HepG2 (cell line): ENCODE results near the gene KIF13A. TPM values are rescaled to one million over a fixed set of nuclear protein-coding genes. Genes with fewer than 3 reads are reported as not detected.

Source experiments
- ATAC-seq: fragments of 200-7000 bp; cut with Tn5 transposase; 3 replicates; pipeline ENCODE4 v1.9.1; 2020; ENCODE audit warnings: mild to moderate bottlenecking, moderate library complexity
- BruUV-seq: library from RNA; stranded (reverse); fragments of 400-500 nt; replicated peaks from 2 replicates; lab custom pipeline; 2021; lab: Mats Ljungman, UMichigan
- CTCF ChIA-PET: fragments of 300-600 bp; formaldehyde crosslinking; extraction: SDS; loops from one replicate; lab custom pipeline; 2021; ENCODE audit warnings: low total read pairs, inconsistent platforms, low intra/inter-chr PET ratio; lab: Yijun Ruan, JAX
- POLR2A ChIA-PET: fragments of 350-600 bp; sonication (Branson Sonifier 250); formaldehyde crosslinking; loops from one replicate; lab custom pipeline; 2020; ENCODE audit warnings: antibody characterized with exemption, inconsistent platforms; lab: Yijun Ruan, JAX
- DNase-seq: peaks from one replicate; pipeline ENCODE4 v3.0.0-alpha.2; 2015; ENCODE audit warnings: low spot score
- FAIRE-seq: peaks from 3 replicates; lab custom pipeline; 2011; peaks lifted over from hg19 to GRCh38; lab: Jason Lieb, UNC
- H2AFZ ChIP-seq: one replicate; pipeline ENCODE4 v1.6.1; 2011; ENCODE audit warnings: low read length, inconsistent platforms
- H3K27ac ChIP-seq: fragments of 300-600 bp; 3 replicates; pipeline ENCODE4 v1.8.0; 2011; ENCODE audit warnings: mixed run types, mild to moderate bottlenecking, mixed read lengths, low read length, inconsistent platforms; ENCODE audit not compliant: insufficient read depth; ENCODE audit errors: extremely low read length
- H3K27me3 ChIP-seq, 2 experiments: fragments of 200-600 bp in 1 of 2; 2 replicates in 1 of 2; 3 replicates in 1 of 2; pipeline versions ENCODE4 v1.6.0 to v1.8.0; 2011; ENCODE audit warnings: low read length in 2 of 2, mild to moderate bottlenecking in 2 of 2, moderate library complexity in 2 of 2, inconsistent platforms in 1 of 2; ENCODE audit not compliant: insufficient read depth in 2 of 2, control insufficient read depth in 1 of 2
- H3K36me3 ChIP-seq, 2 experiments: fragments of 200-600 bp in 1 of 2; replicated peaks in 1 of 2; 2 replicates in 1 of 2; 3 replicates in 1 of 2; pipeline versions ENCODE4 v1.5.1 to v1.8.0; 2011; ENCODE audit warnings: low read length in 2 of 2, inconsistent platforms in 1 of 2; ENCODE audit not compliant: insufficient read depth in 2 of 2, control insufficient read depth in 1 of 2
- H3K4me1 ChIP-seq: 2 replicates; pipeline ENCODE4 v1.5.1; 2012; ENCODE audit warnings: low read length, inconsistent platforms; ENCODE audit not compliant: insufficient read depth
- H3K4me2 ChIP-seq: 2 replicates; pipeline ENCODE4 v1.6.0; 2011; ENCODE audit warnings: low read depth, low read length, inconsistent platforms
- H3K4me3 ChIP-seq, 3 experiments: fragments of 200-600 bp in 1 of 3; sonication (generic), shearing (Covaris generic) in 1 of 3; replicated peaks in 1 of 3; 2 replicates each; pipeline ENCODE4 v1.5.1; 2011 to 2016; ENCODE audit warnings: low read length in 3 of 3, inconsistent platforms in 2 of 3, low read depth in 2 of 3, mild to moderate bottlenecking in 2 of 3, control low read depth in 1 of 3, mixed read lengths in 1 of 3; ENCODE audit not compliant: insufficient read depth in 1 of 3
- H3K79me2 ChIP-seq: one replicate; pipeline ENCODE4 v1.6.1; 2011; ENCODE audit warnings: low read length, inconsistent platforms; ENCODE audit not compliant: insufficient read depth
- H3K9ac ChIP-seq: 2 replicates; pipeline ENCODE4 v1.6.0; 2011; ENCODE audit warnings: mild to moderate bottlenecking, low read depth, low read length, inconsistent platforms; ENCODE audit not compliant: insufficient read depth
- H3K9me3 ChIP-seq: 2 replicates; pipeline ENCODE4 v1.5.1; 2012; ENCODE audit warnings: mild to moderate bottlenecking, low read length
- H4K20me1 ChIP-seq: 2 replicates; pipeline ENCODE4 v1.6.0; 2011; ENCODE audit warnings: inconsistent platforms, mild to moderate bottlenecking, low read length, moderate library complexity; ENCODE audit not compliant: insufficient read depth
- AHDC1 ChIP-seq: sonication (generic); formaldehyde crosslinking; IDR thresholded peaks from 2 replicates; pipeline ENCODE4 v1.5.1; 2020; ENCODE audit warnings: mild to moderate bottlenecking, missing genetic modification reagents, borderline replicate concordance
- ATF6 ChIP-seq: sonication (generic); formaldehyde crosslinking; conservative IDR thresholded peaks from 2 replicates; pipeline ENCODE4 v1.4.0; 2020; ENCODE audit warnings: missing genetic modification reagents
- CEBPZ ChIP-seq: IDR thresholded peaks from 2 replicates; pipeline ENCODE4 v1.6.1; 2012; ENCODE audit warnings: low read length, improper control_type of control experiment
- SALL2 ChIP-seq: sonication (generic); formaldehyde crosslinking; IDR thresholded peaks from 2 replicates; pipeline ENCODE4 v1.8.1; 2023; ENCODE audit warnings: mild to moderate bottlenecking, missing genetic modification reagents, inconsistent platforms
- SIX4 ChIP-seq: sonication (generic); formaldehyde crosslinking; IDR thresholded peaks from 2 replicates; pipeline ENCODE4 v1.4.0; 2020; ENCODE audit warnings: missing genetic modification reagents
- SOX6 ChIP-seq, 2 experiments: fragments of 450-650 bp in 1 of 2; sonication (generic) in 1 of 2; formaldehyde crosslinking in 1 of 2; IDR thresholded peaks; 2 replicates each; pipeline versions ENCODE4 v1.4.0 to v1.6.1; 2017 to 2020; ENCODE audit warnings: antibody characterized with exemption in 1 of 2, mild to moderate bottlenecking in 1 of 2, missing genetic modification reagents in 1 of 2
- TCF12 ChIP-seq, 2 experiments: fragments of 450-650 bp in 1 of 2; sonication (generic) in 1 of 2; formaldehyde crosslinking in 1 of 2; IDR thresholded peaks; 2 replicates each; pipeline versions ENCODE4 v1.6.1 to v1.8.0; 2017 to 2022; ENCODE audit warnings: antibody characterized with exemption in 1 of 2, mild to moderate bottlenecking in 1 of 2, missing genetic modification reagents in 1 of 2, moderate library complexity in 1 of 2
- ZBTB7B ChIP-seq: sonication (generic); formaldehyde crosslinking; IDR thresholded peaks from 2 replicates; pipeline ENCODE4 v1.4.0; 2020; ENCODE audit warnings: missing genetic modification reagents
- ZSCAN12 ChIP-seq: sonication (generic); formaldehyde crosslinking; IDR thresholded peaks from 2 replicates; pipeline ENCODE4 v1.9.0; 2021; ENCODE audit warnings: mild to moderate bottlenecking, missing genetic modification reagents
- WGBS: methylation state at CpG from one replicate; pipeline ENCODE4 v1.1.6; 2017; ENCODE audit warnings: low lambda C conversion rate; 5-methylcytosine and 5-hydroxymethylcytosine counted together
- in situ Hi-C: cut with HindIII; loops from 2 replicates; pipeline ENCODE4 v1.10.0; 2017; ENCODE audit warnings: low pct_unique_long_range_greater_than_20kb; ENCODE audit not compliant: extremely low pct_ligation_motif_present
- intact Hi-C: fragments of 100-400 bp; cut with micrococcal nuclease; formaldehyde crosslinking; loops from one replicate; pipeline ENCODE4 v1.10.0; 2022; ENCODE audit not compliant: unreplicated experiment
- polyA plus RNA-seq, 8 experiments: library from polyadenylated mRNA; depleted of rRNA in 3 of 8; stranded (reverse) in 7 of 8; unstranded in 1 of 8; fragments of >200 nt; fragmentation: Illumina TruSeq in 4 of 8; extraction: Trizol in 4 of 8; gene quantifications; 2 replicates each; pipeline versions ENCODE4 v1.2.1 to v1.2.3, GENCODE V29; 2011 to 2016; ENCODE audit warnings: low read depth in 4 of 8, missing spikeins in 1 of 8, mixed read lengths in 1 of 8; ENCODE audit not compliant: insufficient read depth in 1 of 8
- total RNA-seq, 5 experiments: library from RNA; depleted of rRNA; stranded (reverse); fragments of >200 nt; fragmentation: Illumina TruSeq; extraction: Trizol; gene quantifications; 2 replicates each; pipeline ENCODE4 v1.2.3, GENCODE V29; 2016; ENCODE audit warnings: low read depth in 1 of 5

The KIF13A gene
- total and polyA plus RNA-seq, 2 of the 13 experiments (the other 11 are each of a cell fraction or from before 2014, with no cell fraction given): 21.1 to 37.2 TPM

GRCh38 chr6:18021166-18021850 lies 33.9 kb upstream of the KIF13A start:
- Histone ChIP-seq H3K4me2 (peak overlapping the region; percentile 66), H3K36me3 (no peaks in the 10 kb centered on the region), H4K20me1 (no peaks in the 10 kb centered on the region), H3K27me3 (peaks cover 0 to under 1% of the 10 kb centered on the region in 2 experiments; a peak in 2 of 5 replicates), H3K9me3 (no peaks in the 10 kb centered on the region), H3K79me2 (no peaks in the 10 kb centered on the region), H3K4me1 (peaks cover 28% of the 10 kb centered on the region), H3K9ac (peak overlapping the region; percentile 49), H3K27ac (no peak overlapping the region), H3K4me3 (peak overlapping the region; percentile 27 to 57 (median 44); a peak in 5 of 6 replicates), H2AFZ (peak overlapping the region; percentile 81)
- ChIA-PET CTCF (no interaction called here), POLR2A (interaction anchor here (1.0 to 1.7 kb wide), 4 partner anchors 11 to 100 kb away, joined by 3 to 6 read pairs (median 4); partner anchors contain the start of gene NHLRC1)
- in situ Hi-C loops (no loop called here), intact Hi-C loops (no loop called here)
- no peak for DNase-seq
- BruUV-seq: no TSS peak
- peak; percentile 90 for ATAC-seq
- peak; percentile 59 for FAIRE-seq
- 25% methylated on average over 11 of the region's 18 CpGs for WGBS
- TF ChIP-seq SIX4 (CRISPR knock-in tag): no peak
- TF ChIP-seq ZBTB7B (CRISPR knock-in tag): no peak
- no peak for TF ChIP-seq AHDC1 (CRISPR knock-in tag)
- TF ChIP-seq SOX6 (IDR thresholded peaks at IDR 0.05): no peak
- TF ChIP-seq SOX6 (CRISPR knock-in tag; IDR thresholded peaks at IDR 0.05): no peak
- no peak for TF ChIP-seq CEBPZ
- no peak for TF ChIP-seq ZSCAN12
- TF ChIP-seq TCF12 (IDR thresholded peaks at IDR 0.05): no peak
- TF ChIP-seq TCF12 (CRISPR knock-in tag; IDR thresholded peaks at IDR 0.05): no peak
- TF ChIP-seq SALL2: no peak
- no peak for TF ChIP-seq ATF6 (CRISPR knock-in tag)
